PFSK-1 (cell line): ENCODE data around the gene PRSS50.

Source experiments
- FOXP2 ChIP-seq: optimal IDR thresholded peaks from 2 replicates; pipeline ENCODE3; 2011; ENCODE audit warnings: borderline replicate concordance, control low read depth, inconsistent platforms; ENCODE audit not compliant: insufficient read depth; ENCODE audit errors: extremely low read length, extremely low read depth
- POLR2AphosphoS5 ChIP-seq: IDR thresholded peaks from 2 replicates; pipeline ENCODE4 v1.6.1; 2012; ENCODE audit warnings: low read depth, mild to moderate bottlenecking, control low read depth, low read length, moderate library complexity
- SIN3A ChIP-seq: IDR thresholded peaks from 2 replicates; pipeline ENCODE4 v1.6.1; 2012; ENCODE audit warnings: mild to moderate bottlenecking, low read length, moderate library complexity, borderline replicate concordance; ENCODE audit not compliant: insufficient read depth
- TAF1 ChIP-seq: IDR thresholded peaks from 2 replicates; pipeline ENCODE4 v1.6.1; 2012; ENCODE audit warnings: low read length, control low read depth, borderline replicate concordance; ENCODE audit not compliant: insufficient read depth
- TF ChIP-seq, protein P1 (sequence below), 2 experiments: IDR thresholded peaks; 2 replicates each; pipeline versions ENCODE4 v1.6.1 to v1.8.0; 2011 to 2012; ENCODE audit warnings: low read depth in 2 of 2, low read length in 2 of 2, control low read depth in 1 of 2, inconsistent platforms in 1 of 2, mild to moderate bottlenecking in 1 of 2, moderate library complexity in 1 of 2; ENCODE audit not compliant: insufficient read depth in 1 of 2

Gene PRSS50

DNA sequence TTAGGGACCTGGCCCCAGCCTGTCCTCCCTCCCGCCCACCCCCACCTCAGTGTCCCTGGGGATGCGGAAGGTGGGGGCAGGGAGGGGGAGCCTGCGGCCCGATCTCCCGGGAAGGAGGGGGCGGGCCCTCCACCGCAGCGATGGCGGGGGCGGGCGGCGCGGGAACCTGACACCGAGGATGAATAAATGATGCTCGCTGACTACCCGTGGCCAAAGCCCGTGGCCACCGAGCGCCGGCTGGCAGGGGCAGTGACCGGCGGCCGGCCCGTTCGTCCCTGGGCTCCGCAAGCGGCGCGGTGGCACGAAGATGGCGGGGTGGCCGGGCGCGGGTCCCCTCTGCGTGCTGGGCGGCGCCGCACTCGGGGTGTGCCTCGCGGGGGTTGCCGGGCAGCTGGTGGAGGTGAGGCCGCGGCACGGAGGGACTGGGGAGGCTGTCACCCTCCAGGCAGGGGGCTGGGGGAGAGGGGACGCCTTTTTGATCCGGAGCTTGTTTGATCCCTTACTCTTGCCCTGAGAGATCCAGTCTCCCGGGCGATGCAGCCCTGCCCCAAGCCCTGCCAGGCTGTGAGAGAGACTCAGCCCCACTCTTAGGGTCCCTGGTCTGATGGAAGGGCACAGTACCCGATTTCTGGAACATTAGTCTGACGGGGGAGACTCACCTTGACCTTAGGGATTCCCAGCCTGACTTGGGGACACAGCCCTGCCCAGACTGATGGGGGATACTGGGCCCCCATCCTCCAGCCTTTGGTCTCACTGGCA lies 16.3 kb downstream of the PRSS50 start, which contains the start of gene TMIE:
TSS of gene TMIE (plus strand) at position 212 of the 759 bp plus-strand sequence. CDS start at position 308, 96 bp downstream.
- TF ChIP-seq TAF1 = no peak
- no peak for TF ChIP-seq POLR2AphosphoS5
- TF ChIP-seq, protein P1, sequence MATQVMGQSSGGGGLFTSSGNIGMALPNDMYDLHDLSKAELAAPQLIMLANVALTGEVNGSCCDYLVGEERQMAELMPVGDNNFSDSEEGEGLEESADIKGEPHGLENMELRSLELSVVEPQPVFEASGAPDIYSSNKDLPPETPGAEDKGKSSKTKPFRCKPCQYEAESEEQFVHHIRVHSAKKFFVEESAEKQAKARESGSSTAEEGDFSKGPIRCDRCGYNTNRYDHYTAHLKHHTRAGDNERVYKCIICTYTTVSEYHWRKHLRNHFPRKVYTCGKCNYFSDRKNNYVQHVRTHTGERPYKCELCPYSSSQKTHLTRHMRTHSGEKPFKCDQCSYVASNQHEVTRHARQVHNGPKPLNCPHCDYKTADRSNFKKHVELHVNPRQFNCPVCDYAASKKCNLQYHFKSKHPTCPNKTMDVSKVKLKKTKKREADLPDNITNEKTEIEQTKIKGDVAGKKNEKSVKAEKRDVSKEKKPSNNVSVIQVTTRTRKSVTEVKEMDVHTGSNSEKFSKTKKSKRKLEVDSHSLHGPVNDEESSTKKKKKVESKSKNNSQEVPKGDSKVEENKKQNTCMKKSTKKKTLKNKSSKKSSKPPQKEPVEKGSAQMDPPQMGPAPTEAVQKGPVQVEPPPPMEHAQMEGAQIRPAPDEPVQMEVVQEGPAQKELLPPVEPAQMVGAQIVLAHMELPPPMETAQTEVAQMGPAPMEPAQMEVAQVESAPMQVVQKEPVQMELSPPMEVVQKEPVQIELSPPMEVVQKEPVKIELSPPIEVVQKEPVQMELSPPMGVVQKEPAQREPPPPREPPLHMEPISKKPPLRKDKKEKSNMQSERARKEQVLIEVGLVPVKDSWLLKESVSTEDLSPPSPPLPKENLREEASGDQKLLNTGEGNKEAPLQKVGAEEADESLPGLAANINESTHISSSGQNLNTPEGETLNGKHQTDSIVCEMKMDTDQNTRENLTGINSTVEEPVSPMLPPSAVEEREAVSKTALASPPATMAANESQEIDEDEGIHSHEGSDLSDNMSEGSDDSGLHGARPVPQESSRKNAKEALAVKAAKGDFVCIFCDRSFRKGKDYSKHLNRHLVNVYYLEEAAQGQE (IDR thresholded peaks at IDR 0.05; ENCODE audit: insufficient read depth in 1 of 2, low read depth in 2 of 2, low read length in 2 of 2) = no peak
- no peak for TF ChIP-seq SIN3A
- no peak for TF ChIP-seq FOXP2

DNA sequence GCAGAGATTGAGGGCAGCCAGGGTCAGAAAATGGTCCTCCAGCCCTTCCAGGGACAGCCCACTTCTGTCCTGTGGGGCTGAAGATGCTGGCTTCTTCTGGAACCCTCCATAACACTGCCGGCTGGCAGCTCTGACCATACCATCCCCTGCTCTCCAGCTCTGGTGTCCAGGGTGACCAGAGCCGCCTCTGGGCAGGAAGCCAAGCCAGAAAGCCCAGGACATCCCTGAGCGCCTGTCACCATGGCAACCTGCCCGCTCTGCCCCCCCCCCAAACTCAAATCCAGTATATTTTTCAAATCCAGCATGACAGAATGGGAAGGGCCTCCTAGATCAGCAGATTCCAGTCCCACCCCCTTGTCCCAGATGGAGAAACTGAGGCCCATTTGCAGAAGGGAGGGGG lies 16.9 kb downstream of the PRSS50 start:
- TF ChIP-seq FOXP2 (no peak), POLR2AphosphoS5 (no peak), SIN3A (no peak), TAF1 (no peak)
- TF ChIP-seq, protein P1 (IDR thresholded peaks at IDR 0.05; ENCODE audit: insufficient read depth in 1 of 2, low read depth in 2 of 2, low read length in 2 of 2) = no peak

DNA sequence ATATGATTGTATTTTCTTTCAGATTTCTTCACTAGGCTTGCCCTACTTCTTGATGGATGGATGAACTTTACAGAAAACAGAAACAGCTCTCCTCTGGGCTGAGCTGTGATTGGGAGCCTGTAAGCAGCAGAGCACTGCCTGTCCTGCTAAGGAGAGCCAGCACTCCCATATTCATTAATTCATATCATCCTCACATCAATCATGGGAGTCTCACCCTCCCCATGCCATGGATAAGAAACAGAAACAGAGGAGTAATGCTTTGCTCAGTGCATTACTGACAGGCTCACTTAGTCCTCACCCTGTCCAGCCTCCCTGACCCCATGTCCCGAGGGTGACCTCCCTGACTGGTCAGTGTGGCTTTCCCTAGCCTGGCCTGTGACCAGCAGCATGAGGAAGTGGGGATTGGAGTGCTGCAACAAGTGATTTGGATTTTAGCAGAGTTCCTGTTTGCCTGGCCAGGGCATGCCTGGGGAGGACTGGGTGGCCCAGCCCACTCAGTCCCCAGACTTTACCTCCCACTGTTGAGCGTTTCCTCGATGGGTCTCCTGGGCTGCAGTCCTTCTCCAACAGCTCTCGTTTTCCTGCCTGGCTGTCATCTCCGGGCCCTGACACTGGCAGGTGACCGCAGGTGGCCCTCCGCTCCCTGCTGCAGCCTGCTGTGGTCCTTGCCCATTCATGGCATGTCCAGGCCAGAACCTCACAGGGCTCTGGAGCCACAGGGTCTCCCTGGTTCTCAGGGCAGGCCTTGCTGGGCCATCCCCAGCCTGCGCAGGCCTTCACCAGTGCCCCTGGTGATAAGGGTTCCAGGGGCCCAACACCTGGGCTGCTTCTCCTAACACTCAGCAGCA lies 17.8 kb downstream of the PRSS50 start:
- TF ChIP-seq, protein P1 (IDR thresholded peaks at IDR 0.05; ENCODE audit: insufficient read depth in 1 of 2, low read depth in 2 of 2, low read length in 2 of 2) = no peak
- TF ChIP-seq FOXP2 (no peak), TAF1 (no peak), POLR2AphosphoS5 (no peak), SIN3A (no peak)

DNA sequence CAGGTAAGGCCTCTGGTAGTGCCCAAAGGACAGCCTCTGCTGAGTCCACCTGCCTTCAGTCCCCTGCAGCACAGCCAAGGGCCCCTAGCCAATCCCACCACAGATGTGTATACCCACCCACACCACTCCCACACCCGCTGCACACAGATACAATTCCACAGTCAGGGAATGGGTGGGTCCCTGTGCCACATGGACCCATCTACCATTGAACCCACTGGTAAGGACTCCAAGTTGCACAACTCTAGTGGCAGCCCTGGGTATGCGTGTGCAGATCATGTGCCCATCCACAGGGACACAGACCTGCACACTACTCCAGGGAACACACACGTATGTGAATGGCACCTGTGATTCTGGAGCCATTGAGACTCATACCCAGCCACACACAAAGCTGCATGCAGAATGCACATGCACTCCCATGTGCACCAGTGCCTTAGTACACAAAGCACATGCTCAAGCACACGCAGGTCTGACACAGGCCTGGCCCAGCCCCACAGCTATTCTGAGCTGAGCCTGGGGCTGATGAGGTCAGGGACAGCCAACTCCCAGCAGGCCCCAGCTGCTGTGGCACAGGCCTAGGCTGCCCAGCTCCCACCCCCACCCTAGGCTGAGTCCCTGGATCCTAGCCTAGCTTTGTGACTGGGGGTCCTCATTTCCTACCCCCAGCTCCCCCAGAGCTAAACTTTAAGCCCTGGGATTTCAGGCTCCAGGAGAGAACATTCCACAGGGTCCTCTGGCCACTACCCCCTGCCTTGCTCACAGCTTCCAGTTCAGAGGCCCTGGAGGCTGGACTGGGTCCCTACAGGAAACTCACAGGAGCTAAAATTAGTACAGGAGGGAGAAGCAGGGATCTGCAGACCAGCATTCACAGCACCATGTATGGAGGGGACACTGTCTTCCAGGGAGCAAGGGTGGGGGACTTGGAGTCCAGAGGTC lies 21.4 kb downstream of the PRSS50 start:
- no peak for TF ChIP-seq SIN3A
- no peak for TF ChIP-seq TAF1
- TF ChIP-seq, protein P1 (IDR thresholded peaks at IDR 0.05; ENCODE audit: insufficient read depth in 1 of 2, low read depth in 2 of 2, low read length in 2 of 2) = no peak
- no peak for TF ChIP-seq POLR2AphosphoS5
- TF ChIP-seq FOXP2 = no peak
